Smooth muscle cell (in vitro differentiated cells): ENCODE data around the gene PRR36. TPM values are rescaled to one million over a fixed set of nuclear protein-coding genes. Genes with fewer than 3 reads are reported as not detected.

Source experiments
- DNase-seq: peaks from one replicate; lab custom pipeline; 2025; ENCODE audit not compliant: unreplicated experiment; lab: John Stamatoyannopoulos, UW
- H2AFZ ChIP-seq: fragments of 200-600 bp; sonication (generic); 2 replicates; pipeline ENCODE4 v1.6.0; 2016; ENCODE audit warnings: antibody characterized with exemption, low read depth, mild to moderate bottlenecking
- H3F3A ChIP-seq: fragments of 200-600 bp; sonication (generic); 2 replicates; pipeline ENCODE4 v1.6.0; 2017; ENCODE audit warnings: antibody characterized with exemption, low read depth
- H3K27ac ChIP-seq: fragments of 200-600 bp; sonication (generic); 2 replicates; pipeline ENCODE4 v1.5.1; 2016; ENCODE audit warnings: low read depth, mild to moderate bottlenecking
- H3K27me3 ChIP-seq: fragments of 200-600 bp; sonication (generic); 2 replicates; pipeline ENCODE4 v1.6.1; 2016; ENCODE audit warnings: low read depth, mild to moderate bottlenecking
- H3K36me3 ChIP-seq: fragments of 200-600 bp; sonication (generic); 2 replicates; pipeline ENCODE4 v1.5.1; 2016; ENCODE audit warnings: low read depth
- H3K4me1 ChIP-seq: fragments of 200-600 bp; sonication (generic); 2 replicates; pipeline ENCODE4 v1.5.1; 2016; ENCODE audit warnings: low read depth
- H3K4me2 ChIP-seq: fragments of 200-600 bp; sonication (generic); 2 replicates; pipeline ENCODE4 v1.6.0; 2016; ENCODE audit warnings: mild to moderate bottlenecking
- H3K4me3 ChIP-seq: fragments of 200-600 bp; sonication (generic); 2 replicates; pipeline ENCODE4 v1.5.1; 2016; ENCODE audit warnings: mild to moderate bottlenecking
- H3K79me2 ChIP-seq: fragments of 200-600 bp; sonication (generic); 2 replicates; pipeline ENCODE4 v1.6.0; 2016; ENCODE audit warnings: low read depth, mild to moderate bottlenecking
- H3K9ac ChIP-seq: fragments of 200-600 bp; sonication (generic); 2 replicates; pipeline ENCODE4 v1.6.0; 2016; ENCODE audit warnings: low read depth
- H3K9me3 ChIP-seq: fragments of 200-600 bp; sonication (generic); replicated peaks from 2 replicates; pipeline ENCODE4 v1.5.1; 2016; ENCODE audit warnings: low read depth
- H4K20me1 ChIP-seq: fragments of 200-600 bp; sonication (generic); 2 replicates; pipeline ENCODE4 v1.6.0; 2016; ENCODE audit warnings: low read depth
- WGBS: methylation state at CpG from one replicate; pipeline ENCODE4 v1.1.7; 2016; ENCODE audit warnings: low lambda C conversion rate; 5-methylcytosine and 5-hydroxymethylcytosine counted together
- polyA plus RNA-seq: library from polyadenylated mRNA; unstranded; fragments of >200 nt; fragmentation: Nextera tagmentation; extraction: Ambion mirVana; gene quantifications from 2 replicates; pipeline ENCODE4 v1.2.1, GENCODE V29; 2016
- total RNA-seq: library from RNA; depleted of rRNA; stranded (reverse); fragments of >200 nt; gene quantifications from 2 replicates; pipeline ENCODE4 v1.2.3, GENCODE V29; 2014
- TF ChIP-seq, protein P1 (sequence below): fragments of 200-600 bp; sonication (generic); IDR thresholded peaks from 2 replicates; pipeline ENCODE4 v1.5.1; 2017; ENCODE audit warnings: borderline replicate concordance, mild to moderate bottlenecking, antibody characterized with exemption; ENCODE audit not compliant: insufficient read depth, poor library complexity, severe bottlenecking

The PRR36 gene
- total and polyA plus RNA-seq, 2 experiments from 2014 or later = 0.13 to 0.57 TPM

DNA sequence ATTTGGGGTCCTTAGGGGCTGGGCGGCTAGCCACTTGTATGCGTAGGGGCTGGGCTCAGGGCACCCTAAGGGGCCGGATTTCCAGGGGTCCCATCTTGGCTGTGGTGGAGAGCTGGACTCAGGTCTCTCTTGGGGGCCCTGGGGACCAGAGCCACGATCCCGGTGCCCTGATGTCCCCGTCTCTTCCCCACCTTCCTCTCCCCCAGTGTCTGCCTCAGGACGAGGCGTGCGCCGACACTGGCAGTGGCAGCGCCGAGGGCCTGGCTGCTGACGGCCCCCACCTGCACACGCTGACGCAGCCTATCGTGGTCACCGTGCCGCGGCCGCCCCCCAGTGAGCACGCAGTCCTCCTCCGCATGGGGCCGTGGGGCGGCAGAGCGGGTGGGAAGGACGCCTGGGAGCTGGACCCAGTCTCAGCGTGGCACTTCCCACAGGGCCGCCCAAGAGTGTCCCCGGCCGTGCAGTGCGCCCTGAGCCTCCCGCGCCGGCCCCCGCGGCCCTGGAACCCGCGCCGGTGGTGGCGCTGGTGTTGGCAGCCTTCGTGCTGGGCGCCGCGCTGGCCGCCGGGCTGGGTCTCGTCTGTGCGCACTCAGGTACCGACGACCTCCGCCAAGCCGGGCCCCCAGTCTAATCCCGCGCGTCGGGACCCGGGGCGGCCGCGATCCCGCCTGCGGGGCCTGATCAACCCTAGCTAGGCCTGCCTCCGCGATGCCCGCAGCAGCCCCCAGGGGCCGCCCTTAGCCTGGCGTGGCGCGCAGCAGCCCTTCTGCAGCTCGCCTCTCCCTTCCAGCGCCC is 43.3 kb upstream of the PRR36 start:
- Histone ChIP-seq H3K36me3 (no peaks in the 10 kb centered on the region), H3K4me1 (peaks cover 15% of the 10 kb centered on the region), H3F3A (peaks cover 7% of the 10 kb centered on the region), H3K4me2 (peak overlapping the region; percentile 98), H4K20me1 (peaks cover 6% of the 10 kb centered on the region), H3K9me3 (no peaks in the 10 kb centered on the region), H3K27ac (peak overlapping the region; percentile 28), H3K9ac (peak overlapping the region; percentile 35), H3K4me3 (peak overlapping the region; percentile 60), H3K27me3 (no peaks in the 10 kb centered on the region), H3K79me2 (no peaks in the 10 kb centered on the region), H2AFZ (peak overlapping the region; percentile 75)
- 3% methylated on average over 66 of the region's 71 CpGs for WGBS
- TF ChIP-seq, protein P1, sequence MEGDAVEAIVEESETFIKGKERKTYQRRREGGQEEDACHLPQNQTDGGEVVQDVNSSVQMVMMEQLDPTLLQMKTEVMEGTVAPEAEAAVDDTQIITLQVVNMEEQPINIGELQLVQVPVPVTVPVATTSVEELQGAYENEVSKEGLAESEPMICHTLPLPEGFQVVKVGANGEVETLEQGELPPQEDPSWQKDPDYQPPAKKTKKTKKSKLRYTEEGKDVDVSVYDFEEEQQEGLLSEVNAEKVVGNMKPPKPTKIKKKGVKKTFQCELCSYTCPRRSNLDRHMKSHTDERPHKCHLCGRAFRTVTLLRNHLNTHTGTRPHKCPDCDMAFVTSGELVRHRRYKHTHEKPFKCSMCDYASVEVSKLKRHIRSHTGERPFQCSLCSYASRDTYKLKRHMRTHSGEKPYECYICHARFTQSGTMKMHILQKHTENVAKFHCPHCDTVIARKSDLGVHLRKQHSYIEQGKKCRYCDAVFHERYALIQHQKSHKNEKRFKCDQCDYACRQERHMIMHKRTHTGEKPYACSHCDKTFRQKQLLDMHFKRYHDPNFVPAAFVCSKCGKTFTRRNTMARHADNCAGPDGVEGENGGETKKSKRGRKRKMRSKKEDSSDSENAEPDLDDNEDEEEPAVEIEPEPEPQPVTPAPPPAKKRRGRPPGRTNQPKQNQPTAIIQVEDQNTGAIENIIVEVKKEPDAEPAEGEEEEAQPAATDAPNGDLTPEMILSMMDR = peak; percentile 55
- DNase-seq = peak; percentile 44

DNA sequence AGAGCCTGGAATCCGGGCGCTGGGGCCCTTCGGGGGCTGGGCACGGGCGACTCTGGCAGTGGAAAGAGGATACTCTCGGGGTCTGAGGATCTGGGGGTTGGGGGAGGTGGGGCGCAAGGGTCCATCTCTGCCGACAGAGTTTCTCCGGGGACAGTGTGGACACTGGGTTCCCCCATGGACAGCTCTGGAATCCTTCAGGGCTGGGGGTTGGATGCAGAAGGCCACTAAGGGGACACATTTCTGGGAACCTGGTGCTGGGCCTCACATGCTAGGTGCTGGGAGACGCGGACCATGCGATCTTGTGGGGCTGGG is 42.7 kb upstream of the PRR36 start:
- TF ChIP-seq, protein P1 = no peak
- Histone ChIP-seq H3K27ac (peak overlapping the region; percentile 28), H3K4me1 (peaks cover 15% of the 10 kb centered on the region), H3F3A (peaks cover 7% of the 10 kb centered on the region), H2AFZ (peak overlapping the region; percentile 30), H3K27me3 (no peaks in the 10 kb centered on the region), H3K79me2 (no peaks in the 10 kb centered on the region), H3K9ac (peak overlapping the region; percentile 35), H3K4me2 (peak overlapping the region; percentile 98), H4K20me1 (peaks cover 6% of the 10 kb centered on the region), H3K4me3 (peak overlapping the region; percentile 60), H3K36me3 (no peaks in the 10 kb centered on the region), H3K9me3 (no peaks in the 10 kb centered on the region)
- no peak for DNase-seq
- 7% methylated on average over 12 of the region's 12 CpGs for WGBS

DNA sequence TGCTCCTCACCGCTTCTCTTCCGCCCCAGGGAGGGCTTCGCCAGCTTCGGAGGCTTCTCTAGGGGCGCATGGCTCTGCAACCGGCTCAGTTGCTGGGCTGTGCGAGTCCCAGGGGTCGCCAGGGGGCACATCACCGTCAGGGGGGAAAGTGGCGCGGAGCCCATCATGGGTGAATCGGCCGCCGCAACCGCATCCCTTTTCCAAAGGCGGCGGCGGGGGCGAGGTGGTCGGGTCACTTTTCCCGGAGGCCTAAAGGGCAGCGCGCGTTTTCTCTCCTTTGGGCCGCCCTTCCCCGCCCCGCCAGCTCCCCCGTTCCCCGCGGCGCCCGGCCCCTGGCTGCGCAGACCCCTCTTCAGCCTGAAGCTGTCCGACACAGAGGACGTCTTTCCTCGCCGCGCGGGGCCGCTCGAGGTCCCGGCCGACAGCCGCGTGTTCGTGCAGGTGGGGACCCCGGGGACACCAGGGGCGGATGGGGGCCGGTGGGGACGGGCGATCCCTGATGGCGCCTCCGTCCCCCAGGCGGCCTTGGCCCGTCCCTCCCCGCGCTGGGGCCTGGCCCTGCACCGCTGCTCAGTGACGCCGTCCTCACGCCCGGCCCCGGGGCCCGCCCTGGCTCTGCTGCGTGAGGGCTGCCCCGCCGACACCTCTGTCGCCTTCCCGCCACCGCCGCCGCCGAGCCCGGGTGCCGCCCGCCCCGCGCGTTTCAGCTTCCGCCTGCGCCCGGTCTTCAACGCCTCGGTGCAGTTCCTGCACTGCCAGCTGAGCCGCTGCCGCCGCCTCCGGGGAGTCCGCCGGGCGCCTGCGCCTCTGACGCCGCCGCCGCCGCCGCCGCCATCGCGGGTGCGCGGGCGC is 42.1 kb upstream of the PRR36 start:
- Histone ChIP-seq H3K4me3 (peak overlapping the region; percentile 60), H3K9me3 (no peaks in the 10 kb centered on the region), H4K20me1 (peaks cover 3% of the 10 kb centered on the region), H3K36me3 (no peaks in the 10 kb centered on the region), H3K9ac (peak overlapping the region; percentile 22), H3K27ac (peak overlapping the region; percentile 28), H2AFZ (peak overlapping the region; percentile 30), H3K27me3 (no peaks in the 10 kb centered on the region), H3K4me2 (peak overlapping the region; percentile 98), H3F3A (peaks cover 7% of the 10 kb centered on the region), H3K79me2 (no peaks in the 10 kb centered on the region), H3K4me1 (peaks cover 15% of the 10 kb centered on the region)
- peak; percentile 27 for DNase-seq
- TF ChIP-seq, protein P1 = no peak
- 1% methylated on average over 38 of the region's 104 CpGs for WGBS
